Smooth muscle cell (in vitro differentiated cells): ENCODE results near the gene TPST1. TPM values are rescaled to one million over a fixed set of nuclear protein-coding genes. Genes with fewer than 3 reads are reported as not detected.

ENCODE experiments used
- DNase-seq: peaks from one replicate; lab custom pipeline; 2025; ENCODE audit not compliant: unreplicated experiment; lab: John Stamatoyannopoulos, UW
- H2AFZ ChIP-seq: fragments of 200-600 bp; sonication (generic); 2 replicates; pipeline ENCODE4 v1.6.0; 2016; ENCODE audit warnings: antibody characterized with exemption, low read depth, mild to moderate bottlenecking
- H3F3A ChIP-seq: fragments of 200-600 bp; sonication (generic); 2 replicates; pipeline ENCODE4 v1.6.0; 2017; ENCODE audit warnings: antibody characterized with exemption, low read depth
- H3K27ac ChIP-seq: fragments of 200-600 bp; sonication (generic); 2 replicates; pipeline ENCODE4 v1.5.1; 2016; ENCODE audit warnings: low read depth, mild to moderate bottlenecking
- H3K27me3 ChIP-seq: fragments of 200-600 bp; sonication (generic); 2 replicates; pipeline ENCODE4 v1.6.1; 2016; ENCODE audit warnings: low read depth, mild to moderate bottlenecking
- H3K36me3 ChIP-seq: fragments of 200-600 bp; sonication (generic); 2 replicates; pipeline ENCODE4 v1.5.1; 2016; ENCODE audit warnings: low read depth
- H3K4me1 ChIP-seq: fragments of 200-600 bp; sonication (generic); 2 replicates; pipeline ENCODE4 v1.5.1; 2016; ENCODE audit warnings: low read depth
- H3K4me2 ChIP-seq: fragments of 200-600 bp; sonication (generic); 2 replicates; pipeline ENCODE4 v1.6.0; 2016; ENCODE audit warnings: mild to moderate bottlenecking
- H3K4me3 ChIP-seq: fragments of 200-600 bp; sonication (generic); 2 replicates; pipeline ENCODE4 v1.5.1; 2016; ENCODE audit warnings: mild to moderate bottlenecking
- H3K79me2 ChIP-seq: fragments of 200-600 bp; sonication (generic); 2 replicates; pipeline ENCODE4 v1.6.0; 2016; ENCODE audit warnings: low read depth, mild to moderate bottlenecking
- H3K9ac ChIP-seq: fragments of 200-600 bp; sonication (generic); 2 replicates; pipeline ENCODE4 v1.6.0; 2016; ENCODE audit warnings: low read depth
- H3K9me3 ChIP-seq: fragments of 200-600 bp; sonication (generic); replicated peaks from 2 replicates; pipeline ENCODE4 v1.5.1; 2016; ENCODE audit warnings: low read depth
- H4K20me1 ChIP-seq: fragments of 200-600 bp; sonication (generic); 2 replicates; pipeline ENCODE4 v1.6.0; 2016; ENCODE audit warnings: low read depth
- WGBS: methylation state at CpG from one replicate; pipeline ENCODE4 v1.1.7; 2016; ENCODE audit warnings: low lambda C conversion rate; 5-methylcytosine and 5-hydroxymethylcytosine counted together
- polyA plus RNA-seq: library from polyadenylated mRNA; unstranded; fragments of >200 nt; fragmentation: Nextera tagmentation; extraction: Ambion mirVana; gene quantifications from 2 replicates; pipeline ENCODE4 v1.2.1, GENCODE V29; 2016
- total RNA-seq: library from RNA; depleted of rRNA; stranded (reverse); fragments of >200 nt; gene quantifications from 2 replicates; pipeline ENCODE4 v1.2.3, GENCODE V29; 2014
- TF ChIP-seq, protein P1 (sequence below): fragments of 200-600 bp; sonication (generic); IDR thresholded peaks from 2 replicates; pipeline ENCODE4 v1.5.1; 2017; ENCODE audit warnings: borderline replicate concordance, mild to moderate bottlenecking, antibody characterized with exemption; ENCODE audit not compliant: insufficient read depth, poor library complexity, severe bottlenecking

TPST1 gene
- total and polyA plus RNA-seq, 2 experiments from 2014 or later, result 133 to 139 TPM

DNA sequence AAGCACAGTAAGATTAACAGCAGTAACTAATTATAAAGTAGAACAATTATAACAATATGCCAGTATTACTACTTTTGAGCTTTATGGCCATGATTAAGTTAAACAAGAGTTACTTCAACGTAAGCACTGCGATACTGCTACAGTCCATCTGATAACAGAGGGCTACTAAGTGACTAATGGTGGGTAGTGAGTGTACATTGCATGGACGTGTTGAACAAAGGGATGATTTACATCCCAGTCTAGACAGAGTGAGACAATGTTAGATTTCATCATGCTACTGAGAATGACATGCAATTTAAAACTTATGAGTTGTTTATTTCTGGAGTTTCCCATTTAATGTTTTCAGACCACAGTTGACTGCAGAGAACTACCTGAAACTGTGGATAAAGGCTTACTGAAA, 45.6 kb downstream of the TPST1 start:
- WGBS, result 2% methylated on average over 3 of the region's 3 CpGs

GRCh38 chr7:66255534-66256100, 50.5 kb downstream of the TPST1 start:
- peaks cover 95% of the 10 kb centered on the region for H3K79me2 ChIP-seq
- DNase-seq, result no peak
- TF ChIP-seq, protein P1, sequence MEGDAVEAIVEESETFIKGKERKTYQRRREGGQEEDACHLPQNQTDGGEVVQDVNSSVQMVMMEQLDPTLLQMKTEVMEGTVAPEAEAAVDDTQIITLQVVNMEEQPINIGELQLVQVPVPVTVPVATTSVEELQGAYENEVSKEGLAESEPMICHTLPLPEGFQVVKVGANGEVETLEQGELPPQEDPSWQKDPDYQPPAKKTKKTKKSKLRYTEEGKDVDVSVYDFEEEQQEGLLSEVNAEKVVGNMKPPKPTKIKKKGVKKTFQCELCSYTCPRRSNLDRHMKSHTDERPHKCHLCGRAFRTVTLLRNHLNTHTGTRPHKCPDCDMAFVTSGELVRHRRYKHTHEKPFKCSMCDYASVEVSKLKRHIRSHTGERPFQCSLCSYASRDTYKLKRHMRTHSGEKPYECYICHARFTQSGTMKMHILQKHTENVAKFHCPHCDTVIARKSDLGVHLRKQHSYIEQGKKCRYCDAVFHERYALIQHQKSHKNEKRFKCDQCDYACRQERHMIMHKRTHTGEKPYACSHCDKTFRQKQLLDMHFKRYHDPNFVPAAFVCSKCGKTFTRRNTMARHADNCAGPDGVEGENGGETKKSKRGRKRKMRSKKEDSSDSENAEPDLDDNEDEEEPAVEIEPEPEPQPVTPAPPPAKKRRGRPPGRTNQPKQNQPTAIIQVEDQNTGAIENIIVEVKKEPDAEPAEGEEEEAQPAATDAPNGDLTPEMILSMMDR, result no peak
- H3K9me3 ChIP-seq, result no peaks in the 10 kb centered on the region
- H3K36me3 ChIP-seq, result no peaks in the 10 kb centered on the region
- peak overlapping the region; percentile 98 for H3K27ac ChIP-seq
- peaks cover 33% of the 10 kb centered on the region for H3K4me1 ChIP-seq
- no peak overlapping the region for H2AFZ ChIP-seq
- H3K4me2 ChIP-seq, result peak overlapping the region; percentile 68
- no peak overlapping the region for H3K4me3 ChIP-seq
- H3K9ac ChIP-seq, result peak overlapping the region; percentile 61
- no peaks in the 10 kb centered on the region for H3K27me3 ChIP-seq
- peaks cover 18% of the 10 kb centered on the region for H3F3A ChIP-seq
- peaks cover 21% of the 10 kb centered on the region for H4K20me1 ChIP-seq

More for the DNA sequence above, 45.6 kb downstream of the TPST1 start:
- H3K4me1 ChIP-seq, result peaks cover 10% of the 10 kb centered on the region
- H3K4me2 ChIP-seq, result peak overlapping the region; percentile 62
- TF ChIP-seq, protein P1, result no peak
- peak overlapping the region; percentile 98 for H3K27ac ChIP-seq
- H3K79me2 ChIP-seq, result peaks cover 92% of the 10 kb centered on the region
- H3K9ac ChIP-seq, result peak overlapping the region; percentile 72
- no peak overlapping the region for H3K4me3 ChIP-seq
- DNase-seq, result no peak
- H3K36me3 ChIP-seq, result no peaks in the 10 kb centered on the region
- H3F3A ChIP-seq, result peaks cover 23% of the 10 kb centered on the region
- H3K27me3 ChIP-seq, result no peaks in the 10 kb centered on the region
- no peak overlapping the region for H2AFZ ChIP-seq
- H3K9me3 ChIP-seq, result no peaks in the 10 kb centered on the region
- H4K20me1 ChIP-seq, result no peaks in the 10 kb centered on the region

GRCh38 chr7:66256281-66256680, 51.1 kb downstream of the TPST1 start:
- WGBS, result 39% methylated on average over 1 of the region's 1 CpG
- Histone ChIP-seq H3K9me3 (no peaks in the 10 kb centered on the region), H2AFZ (no peak overlapping the region), H3K27me3 (no peaks in the 10 kb centered on the region), H3K79me2 (peaks cover 98% of the 10 kb centered on the region), H3K36me3 (no peaks in the 10 kb centered on the region), H3K4me1 (peaks cover 33% of the 10 kb centered on the region), H3F3A (peaks cover 18% of the 10 kb centered on the region), H3K27ac (peak overlapping the region; percentile 98), H3K4me3 (no peak overlapping the region), H3K4me2 (peak overlapping the region; percentile 68), H4K20me1 (peaks cover 21% of the 10 kb centered on the region), H3K9ac (peak overlapping the region; percentile 22)
- TF ChIP-seq, protein P1, result no peak
- no peak for DNase-seq

GRCh38 chr7:66257481-66257880, 52.3 kb downstream of the TPST1 start:
- Histone ChIP-seq H3K79me2 (peaks cover 98% of the 10 kb centered on the region), H2AFZ (no peak overlapping the region), H3F3A (peaks cover 18% of the 10 kb centered on the region), H3K9me3 (no peaks in the 10 kb centered on the region), H3K36me3 (no peaks in the 10 kb centered on the region), H3K27ac (peak overlapping the region; percentile 98), H4K20me1 (peaks cover 21% of the 10 kb centered on the region), H3K9ac (peak overlapping the region; percentile 22), H3K4me3 (no peak overlapping the region), H3K4me1 (peaks cover 33% of the 10 kb centered on the region), H3K4me2 (peak overlapping the region; percentile 81), H3K27me3 (no peaks in the 10 kb centered on the region)
- DNase-seq, result no peak
- WGBS, result 74% methylated on average over 4 of the region's 4 CpGs
- TF ChIP-seq, protein P1, result no peak
